GM19452 (cell line): ENCODE measurements around the gene ZNF770.
"Not testable (repeated sequence)": the region's sequence is repeated elsewhere in the genome, so short reads cannot be mapped to it uniquely, and the experiment has no call there.

ENCODE experiments used
- ATAC-seq: cut with Tn5 transposase; IDR thresholded peaks from one replicate; pipeline ENCODE4 v1.9.1; 2021; ENCODE audit not compliant: unreplicated experiment

ZNF770 gene

GRCh38 chr15:34984889-34985630, 3.0 kb downstream of the ZNF770 start:
- no peak for ATAC-seq

- no peak for ATAC-seq
Measured at GRCh38 chr15:34976743-34977142, 11.3 kb downstream of the ZNF770 start.

GRCh38 chr15:34976073-34976472, 12.0 kb downstream of the ZNF770 start:
- ATAC-seq = no peak

GRCh38 chr15:34973512-34973911, 14.6 kb downstream of the ZNF770 start:
- ATAC-seq = no peak

GRCh38 chr15:34970098-34970643, 17.9 kb downstream of the ZNF770 start:
- ATAC-seq = peak; percentile 5

- peak; percentile 99 for ATAC-seq
Measured at GRCh38 chr15:34969340-34970097, 18.6 kb downstream of the ZNF770 start, which contains the start of gene AQR. Gene AQR (minus strand): TSS chr15:34969742. CDS start chr15:34969613, 129 bp downstream.

GRCh38 chr15:34964277-34964676, 23.8 kb downstream of the ZNF770 start:
- ATAC-seq = no peak

GRCh38 chr15:34953851-34954250, 34.2 kb downstream of the ZNF770 start:
- no peak for ATAC-seq

- no peak for ATAC-seq
Measured at GRCh38 chr15:34952481-34952880, 35.6 kb downstream of the ZNF770 start.

GRCh38 chr15:34951993-34952392, 36.1 kb downstream of the ZNF770 start:
- ATAC-seq = no peak

GRCh38 chr15:34944936-34945335, 43.2 kb downstream of the ZNF770 start:
- ATAC-seq = no peak

- ATAC-seq = no peak
Measured at GRCh38 chr15:34943711-34944110, 44.4 kb downstream of the ZNF770 start.

GRCh38 chr15:34943264-34943663, 44.8 kb downstream of the ZNF770 start:
- ATAC-seq = not testable (repeated sequence)

- ATAC-seq = no peak
Measured at GRCh38 chr15:34942363-34942762, 45.7 kb downstream of the ZNF770 start.

GRCh38 chr15:34941831-34942230, 46.3 kb downstream of the ZNF770 start:
- no peak for ATAC-seq

- ATAC-seq = no peak
Measured at GRCh38 chr15:34941185-34941698, 46.8 kb downstream of the ZNF770 start.

GRCh38 chr15:34933432-34933975, 54.6 kb downstream of the ZNF770 start:
- ATAC-seq = no peak

GRCh38 chr15:34928349-34928748, 59.7 kb downstream of the ZNF770 start:
- not testable (repeated sequence) for ATAC-seq
